ENCODE data around the gene PSMG4. TPM values are rescaled to one million over a fixed set of nuclear protein-coding genes. Genes with fewer than 3 reads are reported as not detected.

The PSMG4 gene
- total and polyA plus RNA-seq, 4 experiments from 2014 or later: 41.0 to 63.0 (median 47.1) TPM

- Histone ChIP-seq H3K9me3 (ENCODE audit: control insufficient read depth in 1 of 2, low read length in 2 of 2) (no peaks in the 10 kb centered on the region), H3K4me3 (ENCODE audit: low read length in 2 of 2) (no peak overlapping the region), H3K4me1 (ENCODE audit: insufficient read depth, low read length) (no peaks in the 10 kb centered on the region), H3K36me3 (ENCODE audit: insufficient read depth, low read length) (no peaks in the 10 kb centered on the region), H3K27ac (ENCODE audit: low read depth, low read length) (no peak overlapping the region), H3K27me3 (ENCODE audit: insufficient read depth, low read length) (no peaks in the 10 kb centered on the region)
- CTCF ChIA-PET (ENCODE audit: partially characterized antibody): interaction anchor here (3.3 kb wide), 1 partner anchor 14 kb away, joined by 15 read pairs; no protein-coding TSS in a partner anchor
- H3K27me3 Mint-ChIP-seq: no peaks in the 10 kb centered on the region
- no peaks in the 10 kb centered on the region for H3K9me3 Mint-ChIP-seq
- POLR2A ChIA-PET (ENCODE audit: partially characterized antibody): no interaction called here
- no peaks in the 10 kb centered on the region for H3K4me1 Mint-ChIP-seq
- no peak overlapping the region for H3K27ac Mint-ChIP-seq
- no peak for DNase-seq
- H3K36me3 Mint-ChIP-seq: no peaks in the 10 kb centered on the region
- intact Hi-C loops (cut with micrococcal nuclease): no loop called here
- no peak overlapping the region for H3K4me3 Mint-ChIP-seq
Measured at GRCh38 chr6:3294396-3294795, 35.6 kb downstream of the PSMG4 start.

DNA sequence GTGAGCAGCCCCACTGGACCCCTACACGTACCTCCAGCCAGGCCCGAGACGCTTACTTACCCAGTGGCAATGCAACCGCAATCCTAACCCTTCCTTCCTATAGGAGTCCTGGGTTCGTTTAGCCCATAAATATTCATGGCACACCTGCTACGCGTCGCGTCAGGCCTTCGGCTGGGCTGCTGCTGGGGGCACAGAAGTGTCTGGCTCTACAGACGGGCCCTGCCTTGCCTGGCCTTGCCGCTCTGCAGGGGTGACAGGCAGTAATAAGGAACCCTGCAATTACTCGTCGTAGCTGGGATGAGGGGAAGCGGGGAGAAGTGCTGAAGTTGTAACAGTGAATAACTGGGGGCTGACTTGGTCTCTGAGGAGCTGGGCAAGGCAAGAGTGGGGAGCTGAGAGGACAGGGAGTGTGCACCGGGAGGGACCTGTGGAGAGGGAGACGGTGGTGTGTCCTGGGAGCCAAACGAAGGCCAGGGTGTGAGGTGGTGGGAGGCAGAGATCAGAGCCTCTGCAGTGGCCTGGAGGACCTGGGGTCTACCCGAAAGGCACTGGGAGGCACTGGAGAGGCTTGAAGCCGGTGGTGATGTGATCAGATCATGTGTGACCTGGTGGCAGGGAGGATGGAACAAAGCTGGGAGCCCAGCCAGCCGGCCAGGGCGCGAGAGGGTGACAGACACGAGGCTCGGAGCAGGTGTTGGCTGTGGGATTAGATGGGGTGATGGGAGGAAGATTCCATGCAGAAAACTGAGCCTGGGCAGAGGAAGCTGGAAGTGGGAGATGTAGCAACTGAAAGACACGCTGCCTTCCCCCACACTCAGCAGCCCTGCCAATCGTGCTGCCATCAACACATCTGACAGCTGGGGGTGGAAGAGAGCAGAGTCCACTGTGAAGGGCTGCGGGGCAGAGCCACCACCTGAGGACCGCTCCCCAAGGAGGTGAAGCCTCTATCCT, 36.4 kb downstream of the PSMG4 start:
- POLR2A ChIA-PET (ENCODE audit: partially characterized antibody): no interaction called here

GRCh38 chr6:3296078-3296477, 37.3 kb downstream of the PSMG4 start:
- no peaks in the 10 kb centered on the region for H3K36me3 Mint-ChIP-seq
- DNase-seq: no peak
- H3K9me3 ChIP-seq (ENCODE audit: control insufficient read depth in 1 of 2, low read length in 2 of 2): no peaks in the 10 kb centered on the region
- no peaks in the 10 kb centered on the region for H3K27me3 ChIP-seq (ENCODE audit: insufficient read depth, low read length)
- CTCF ChIA-PET (ENCODE audit: partially characterized antibody): interaction anchor here (1.5 to 3.3 kb wide), 3 partner anchors 16 to 437 kb away, joined by 3 to 15 read pairs (median 6); no protein-coding TSS in a partner anchor
- H3K4me3 ChIP-seq (ENCODE audit: low read length in 2 of 2): no peak overlapping the region
- no peaks in the 10 kb centered on the region for H3K27me3 Mint-ChIP-seq
- intact Hi-C loops (cut with micrococcal nuclease): no loop called here
- H3K4me1 ChIP-seq (ENCODE audit: insufficient read depth, low read length): no peaks in the 10 kb centered on the region
- POLR2A ChIA-PET (ENCODE audit: partially characterized antibody): no interaction called here
- no peak overlapping the region for H3K4me3 Mint-ChIP-seq
- H3K27ac ChIP-seq (ENCODE audit: low read depth, low read length): no peak overlapping the region
- H3K27ac Mint-ChIP-seq: peak overlapping the region in 1 of 7 donors; percentile 46
- H3K36me3 ChIP-seq (ENCODE audit: insufficient read depth, low read length): no peaks in the 10 kb centered on the region
- H3K9me3 Mint-ChIP-seq: no peaks in the 10 kb centered on the region
- no peaks in the 10 kb centered on the region for H3K4me1 Mint-ChIP-seq

More for the DNA sequence above, 36.4 kb downstream of the PSMG4 start:
- no peaks in the 10 kb centered on the region for H3K4me1 ChIP-seq (ENCODE audit: insufficient read depth, low read length)
- no peak overlapping the region for H3K4me3 ChIP-seq (ENCODE audit: low read length in 2 of 2)
- no peaks in the 10 kb centered on the region for H3K36me3 ChIP-seq (ENCODE audit: insufficient read depth, low read length)
- H3K27ac Mint-ChIP-seq: no peak overlapping the region
- no peaks in the 10 kb centered on the region for H3K36me3 Mint-ChIP-seq
- no peaks in the 10 kb centered on the region for H3K9me3 Mint-ChIP-seq
- no peak for DNase-seq
- H3K9me3 ChIP-seq (ENCODE audit: control insufficient read depth in 1 of 2, low read length in 2 of 2): no peaks in the 10 kb centered on the region
- no peak overlapping the region for H3K27ac ChIP-seq (ENCODE audit: low read depth, low read length)
- CTCF ChIA-PET (ENCODE audit: partially characterized antibody): interaction anchor here (3.3 kb wide), 1 partner anchor 15 kb away, joined by 15 read pairs; no protein-coding TSS in a partner anchor
- intact Hi-C loops (cut with micrococcal nuclease): no loop called here
- H3K27me3 Mint-ChIP-seq: no peaks in the 10 kb centered on the region
- H3K4me3 Mint-ChIP-seq: no peak overlapping the region
- H3K4me1 Mint-ChIP-seq: no peaks in the 10 kb centered on the region
- H3K27me3 ChIP-seq (ENCODE audit: insufficient read depth, low read length): no peaks in the 10 kb centered on the region

GRCh38 chr6:3296537-3296936, 37.8 kb downstream of the PSMG4 start:
- intact Hi-C loops (cut with micrococcal nuclease): no loop called here
- Histone ChIP-seq H3K27ac (ENCODE audit: low read depth, low read length) (no peak overlapping the region), H3K4me1 (ENCODE audit: insufficient read depth, low read length) (no peaks in the 10 kb centered on the region), H3K27me3 (ENCODE audit: insufficient read depth, low read length) (no peaks in the 10 kb centered on the region), H3K36me3 (ENCODE audit: insufficient read depth, low read length) (no peaks in the 10 kb centered on the region), H3K4me3 (ENCODE audit: low read length in 2 of 2) (no peak overlapping the region), H3K9me3 (ENCODE audit: control insufficient read depth in 1 of 2, low read length in 2 of 2) (no peaks in the 10 kb centered on the region)
- Mint-ChIP-seq H3K36me3 (no peaks in the 10 kb centered on the region), H3K4me1 (no peaks in the 10 kb centered on the region), H3K27me3 (no peaks in the 10 kb centered on the region), H3K27ac (peak overlapping the region in 1 of 7 donors; percentile 36), H3K4me3 (no peak overlapping the region), H3K9me3 (no peaks in the 10 kb centered on the region)
- POLR2A ChIA-PET (ENCODE audit: partially characterized antibody): no interaction called here
- CTCF ChIA-PET (ENCODE audit: partially characterized antibody): interaction anchor here (1.5 to 3.3 kb wide), 3 partner anchors 16 to 436 kb away, joined by 3 to 15 read pairs (median 6); no protein-coding TSS in a partner anchor
- no peak for DNase-seq

- POLR2A ChIA-PET (ENCODE audit: partially characterized antibody): no interaction called here
- no peaks in the 10 kb centered on the region for H3K36me3 ChIP-seq (ENCODE audit: insufficient read depth, low read length)
- H3K4me1 ChIP-seq (ENCODE audit: insufficient read depth, low read length): no peaks in the 10 kb centered on the region
- H3K4me3 ChIP-seq (ENCODE audit: low read length in 2 of 2): no peak overlapping the region
- Mint-ChIP-seq H3K27me3 (no peaks in the 10 kb centered on the region), H3K4me1 (no peaks in the 10 kb centered on the region), H3K9me3 (no peaks in the 10 kb centered on the region), H3K27ac (peak overlapping the region in 1 of 7 donors; percentile 36), H3K36me3 (no peaks in the 10 kb centered on the region), H3K4me3 (no peak overlapping the region)
- intact Hi-C loops (cut with micrococcal nuclease): no loop called here
- CTCF ChIA-PET (ENCODE audit: partially characterized antibody): interaction anchor here (1.5 to 2.0 kb wide), 2 partner anchors 53 to 436 kb away, joined by 3 to 6 read pairs; no protein-coding TSS in a partner anchor
- H3K9me3 ChIP-seq (ENCODE audit: control insufficient read depth in 1 of 2, low read length in 2 of 2): no peaks in the 10 kb centered on the region
- no peaks in the 10 kb centered on the region for H3K27me3 ChIP-seq (ENCODE audit: insufficient read depth, low read length)
- no peak for DNase-seq
- H3K27ac ChIP-seq (ENCODE audit: low read depth, low read length): no peak overlapping the region
Measured at GRCh38 chr6:3297006-3297405, 38.3 kb downstream of the PSMG4 start.

GRCh38 chr6:3297909-3298308, 39.2 kb downstream of the PSMG4 start:
- no peaks in the 10 kb centered on the region for H3K9me3 ChIP-seq (ENCODE audit: control insufficient read depth in 1 of 2, low read length in 2 of 2)
- Mint-ChIP-seq H3K4me1 (no peaks in the 10 kb centered on the region), H3K4me3 (no peak overlapping the region), H3K27ac (no peak overlapping the region), H3K9me3 (peaks cover 0 to 7% (median 0%) of the 10 kb centered on the region in 8 donors), H3K27me3 (no peaks in the 10 kb centered on the region), H3K36me3 (peaks cover 3 to 7% of the 10 kb centered on the region in 2 donors)
- no peak for DNase-seq
- H3K4me1 ChIP-seq (ENCODE audit: insufficient read depth, low read length): no peaks in the 10 kb centered on the region
- intact Hi-C loops (cut with micrococcal nuclease): no loop called here
- no peaks in the 10 kb centered on the region for H3K27me3 ChIP-seq (ENCODE audit: insufficient read depth, low read length)
- no peak overlapping the region for H3K27ac ChIP-seq (ENCODE audit: low read depth, low read length)
- no peak overlapping the region for H3K4me3 ChIP-seq (ENCODE audit: low read length in 2 of 2)
- ChIA-PET CTCF (ENCODE audit: partially characterized antibody) (interaction anchor here (0.8 to 2.0 kb wide), 4 partner anchors 18 to 443 kb away, joined by 3 to 6 read pairs (median 4); no protein-coding TSS in a partner anchor), POLR2A (ENCODE audit: partially characterized antibody) (no interaction called here)
- no peaks in the 10 kb centered on the region for H3K36me3 ChIP-seq (ENCODE audit: insufficient read depth, low read length)

- Mint-ChIP-seq H3K27me3 (peaks cover 0 to 2% of the 10 kb centered on the region in 2 donors), H3K36me3 (peaks cover 3 to 17% of the 10 kb centered on the region in 2 donors), H3K4me1 (no peaks in the 10 kb centered on the region), H3K9me3 (peaks cover 0 to 9% (median 0%) of the 10 kb centered on the region in 8 donors), H3K4me3 (no peak overlapping the region), H3K27ac (no peak overlapping the region)
- no peak overlapping the region for H3K27ac ChIP-seq (ENCODE audit: low read depth, low read length)
- H3K36me3 ChIP-seq (ENCODE audit: insufficient read depth, low read length): no peaks in the 10 kb centered on the region
- CTCF ChIA-PET (ENCODE audit: partially characterized antibody): no interaction called here
- no peaks in the 10 kb centered on the region for H3K9me3 ChIP-seq (ENCODE audit: control insufficient read depth in 1 of 2, low read length in 2 of 2)
- no peak overlapping the region for H3K4me3 ChIP-seq (ENCODE audit: low read length in 2 of 2)
- intact Hi-C loops (cut with micrococcal nuclease): no loop called here
- POLR2A ChIA-PET (ENCODE audit: partially characterized antibody): no interaction called here
- no peak for DNase-seq
- H3K27me3 ChIP-seq (ENCODE audit: insufficient read depth, low read length): no peaks in the 10 kb centered on the region
- no peaks in the 10 kb centered on the region for H3K4me1 ChIP-seq (ENCODE audit: insufficient read depth, low read length)
Measured at GRCh38 chr6:3299221-3299620, 40.5 kb downstream of the PSMG4 start.

Data from CD4-positive, alpha-beta memory T cell (primary cell).